SKM-1 (cell line): ENCODE results near the gene ESPL1.

ENCODE experiments used
- DNase-seq: peaks from one replicate; lab custom pipeline; 2025; ENCODE audit not compliant: unreplicated experiment; lab: John Stamatoyannopoulos, UW

Gene ESPL1

DNA sequence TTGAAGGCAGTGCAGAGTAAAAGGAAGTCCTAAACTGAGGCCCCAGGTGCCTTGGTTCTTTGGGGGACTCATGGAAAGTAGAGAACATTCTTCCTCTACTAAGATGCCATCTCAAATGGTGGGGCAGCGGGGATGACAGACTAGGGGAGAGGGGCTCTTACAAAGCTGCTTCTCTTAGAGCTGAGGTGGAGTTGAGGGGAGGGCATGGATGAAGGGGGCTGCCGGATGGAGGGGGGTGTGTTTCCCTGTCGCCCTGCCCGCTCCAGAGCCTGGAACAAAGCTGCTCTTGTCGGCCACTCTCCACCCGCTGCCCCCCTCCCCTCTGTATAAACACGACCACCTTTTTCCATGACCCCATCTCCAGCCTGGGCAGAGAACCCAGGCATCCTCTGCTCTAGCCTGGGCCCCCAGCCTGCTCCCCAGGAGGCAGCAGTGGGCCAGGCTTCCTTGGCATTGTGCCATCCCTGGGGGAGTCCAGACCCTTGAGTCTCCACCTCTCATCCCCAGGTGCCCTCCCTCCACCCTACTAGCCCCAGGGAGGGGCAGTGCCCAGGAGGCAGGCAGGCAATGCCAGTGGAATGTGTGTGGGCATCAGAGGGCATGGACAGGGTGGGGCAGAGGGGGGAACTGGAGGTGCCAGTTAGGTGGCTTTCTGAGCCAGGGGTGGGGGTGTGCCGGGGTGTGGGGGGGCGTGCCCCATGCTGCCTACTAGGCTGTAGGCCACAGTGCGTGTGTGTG, 37.8 kb upstream of the ESPL1 start:
- no peak for DNase-seq

DNA sequence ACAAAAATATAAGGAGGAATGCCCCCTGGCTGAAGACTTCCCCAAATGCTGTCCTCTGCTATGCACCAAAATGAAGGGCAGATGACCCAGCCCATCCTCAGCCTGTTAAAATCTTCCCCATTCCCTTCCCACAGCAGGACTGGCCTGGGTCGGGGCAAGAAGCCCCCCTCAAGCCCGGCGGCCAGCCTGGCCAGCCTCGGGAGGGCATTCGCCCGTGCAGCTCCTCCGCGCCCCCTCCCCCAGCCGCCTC, 36.5 kb upstream of the ESPL1 start:
- DNase-seq: no peak

DNA sequence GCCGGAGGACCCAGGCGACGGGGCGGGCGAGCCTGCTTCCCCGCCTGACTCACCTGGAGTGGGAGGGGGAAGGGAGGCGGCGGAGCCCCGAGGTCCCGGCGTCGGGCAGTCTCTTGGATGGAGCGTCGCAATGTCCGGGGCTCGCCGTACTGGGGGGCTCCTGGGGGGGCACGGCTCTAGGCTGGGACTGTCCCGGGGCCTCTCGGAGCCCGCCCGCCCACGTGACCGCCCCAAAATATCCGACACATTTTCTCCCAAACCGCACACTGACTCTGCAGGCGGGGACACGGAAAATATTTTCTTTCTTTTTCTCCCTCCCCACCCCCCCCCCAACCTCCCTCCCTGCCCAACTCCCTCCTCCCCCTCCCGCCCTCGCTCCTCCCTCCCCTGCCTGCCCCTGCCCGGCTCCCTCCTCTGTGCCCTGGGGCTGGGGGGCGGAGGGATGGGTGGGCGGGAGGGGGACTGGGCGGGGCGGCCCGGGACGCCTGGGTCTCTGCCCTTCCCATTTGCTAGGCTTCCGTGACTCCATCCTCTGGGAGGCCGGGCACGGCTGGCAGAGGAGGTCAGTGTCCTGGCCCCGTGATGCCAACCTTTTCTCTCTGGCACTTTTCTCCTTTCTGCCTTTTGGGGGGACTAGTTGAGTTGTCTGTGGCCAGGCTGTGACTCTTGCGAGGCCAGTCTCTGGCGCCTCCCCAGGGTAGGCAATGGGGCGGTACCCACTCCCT, 36.0 kb upstream of the ESPL1 start, which contains the start of gene RARG:
Gene RARG (minus strand): TSS at position 289 of the 725 bp plus-strand sequence. CDS start 4,664 bp downstream, outside the sequence.
- DNase-seq: no peak

DNA sequence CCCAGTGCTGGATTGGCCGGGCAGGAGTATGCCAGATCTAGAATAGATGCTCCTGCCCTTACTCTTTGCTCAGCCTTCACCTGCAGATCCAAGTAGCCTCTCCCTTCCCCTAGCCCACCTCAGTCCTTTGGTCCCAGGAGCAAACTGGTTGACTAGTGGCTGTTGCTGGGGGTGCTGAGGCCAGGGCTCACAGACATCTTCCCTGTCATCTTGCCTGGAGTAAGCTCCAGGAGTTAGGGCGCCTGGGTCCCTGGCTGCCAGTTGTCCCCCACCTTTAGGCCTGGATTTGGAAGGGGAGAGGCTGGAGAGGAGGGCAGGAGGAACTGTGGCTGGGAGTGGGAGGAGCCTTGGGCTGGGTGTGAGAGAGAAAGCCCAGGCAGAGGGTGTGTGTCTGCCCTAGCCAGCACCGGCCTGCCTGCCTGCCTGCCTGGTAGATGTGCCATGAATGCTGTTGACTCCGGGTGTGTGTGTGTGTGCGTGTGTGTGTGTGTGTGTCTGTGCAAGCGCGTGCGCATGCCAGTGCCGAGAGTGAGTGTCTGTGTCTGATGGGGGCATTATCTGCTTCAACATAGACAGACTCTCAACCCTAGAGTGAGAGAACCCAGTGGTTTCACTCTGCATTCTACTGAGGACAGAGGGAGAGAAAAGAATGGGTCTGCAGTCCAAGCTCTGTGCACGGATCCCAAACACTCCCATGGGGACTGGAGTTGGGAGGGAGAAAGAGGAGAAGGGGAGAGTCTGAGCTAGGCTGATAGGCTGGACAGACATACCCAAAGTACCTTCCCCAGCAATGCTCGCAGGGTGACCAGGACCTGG, 35.2 kb upstream of the ESPL1 start:
- no peak for DNase-seq

DNA sequence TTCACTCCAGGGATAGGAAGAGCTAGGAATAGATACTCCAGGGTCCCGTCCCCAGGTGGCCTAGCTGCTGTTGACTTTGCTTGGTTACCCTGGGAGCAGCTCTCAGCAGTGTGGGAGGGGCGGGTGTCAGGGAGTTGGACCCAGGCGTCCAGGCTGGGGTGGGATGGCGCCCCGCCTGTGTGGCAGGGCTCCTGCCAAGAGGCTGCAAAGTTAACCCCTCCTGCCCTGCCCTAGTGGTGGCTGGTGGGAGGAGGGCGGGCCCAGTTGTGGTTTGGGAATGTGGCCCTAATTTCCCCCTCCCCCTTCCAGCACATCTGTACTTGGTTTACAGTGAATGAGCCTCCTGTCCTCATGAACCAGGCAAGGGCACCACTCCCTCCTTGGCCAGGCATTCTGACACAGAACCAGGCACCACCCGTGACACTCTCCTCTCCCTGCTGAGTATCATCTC, 34.4 kb upstream of the ESPL1 start:
- DNase-seq: no peak

DNA sequence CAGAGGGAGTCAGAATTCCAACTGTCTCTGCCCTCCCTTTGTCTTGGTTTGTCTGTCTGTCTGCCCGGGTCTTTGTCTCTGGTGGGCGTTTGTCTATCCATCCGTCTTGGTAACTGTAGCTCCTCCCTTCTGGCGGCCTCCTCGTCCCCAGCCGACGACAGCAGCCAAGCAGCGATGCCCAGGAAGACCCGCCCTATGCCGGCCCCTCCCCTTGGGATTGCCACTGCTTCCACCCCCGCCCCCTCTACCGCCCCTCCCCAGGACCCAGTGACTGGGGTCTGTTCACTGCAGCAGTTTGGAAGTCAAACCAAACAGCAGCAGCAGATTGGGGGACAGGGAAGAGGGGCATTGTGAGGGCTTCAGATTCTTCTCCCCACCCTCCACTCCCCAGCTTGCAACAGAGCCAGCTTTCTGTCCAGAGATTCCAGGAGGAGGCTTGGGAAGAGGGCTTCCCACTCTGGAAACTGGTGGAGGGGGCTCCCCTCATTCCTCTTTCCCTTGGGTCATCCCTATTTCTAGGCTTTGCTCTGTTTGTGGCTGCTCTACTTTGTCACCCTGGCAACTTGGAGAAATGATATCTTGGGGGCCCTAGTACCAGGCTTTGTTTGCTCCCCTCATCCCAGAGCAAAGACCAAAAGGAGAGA, 33.7 kb upstream of the ESPL1 start:
- DNase-seq: no peak

DNA sequence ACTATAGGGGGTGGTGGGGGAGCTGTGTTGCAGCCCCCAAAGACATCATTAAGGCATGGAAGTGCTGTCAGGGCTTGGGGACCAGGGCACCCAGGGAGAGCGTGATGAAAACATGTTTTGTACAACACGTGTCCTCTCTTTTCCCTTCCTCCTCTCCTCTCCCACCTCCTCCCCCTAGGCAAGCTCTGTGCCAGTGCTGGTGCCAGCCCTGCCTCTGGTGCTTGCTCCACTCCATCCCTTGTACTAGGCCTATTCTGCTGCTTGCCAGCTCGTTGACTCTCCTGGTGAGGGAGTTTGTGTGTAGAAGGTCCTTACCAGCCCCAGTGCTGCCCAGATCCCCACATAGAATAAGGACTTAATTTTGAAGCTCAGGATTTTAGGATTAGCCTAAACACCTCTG, 32.9 kb upstream of the ESPL1 start:
- DNase-seq: no peak

DNA sequence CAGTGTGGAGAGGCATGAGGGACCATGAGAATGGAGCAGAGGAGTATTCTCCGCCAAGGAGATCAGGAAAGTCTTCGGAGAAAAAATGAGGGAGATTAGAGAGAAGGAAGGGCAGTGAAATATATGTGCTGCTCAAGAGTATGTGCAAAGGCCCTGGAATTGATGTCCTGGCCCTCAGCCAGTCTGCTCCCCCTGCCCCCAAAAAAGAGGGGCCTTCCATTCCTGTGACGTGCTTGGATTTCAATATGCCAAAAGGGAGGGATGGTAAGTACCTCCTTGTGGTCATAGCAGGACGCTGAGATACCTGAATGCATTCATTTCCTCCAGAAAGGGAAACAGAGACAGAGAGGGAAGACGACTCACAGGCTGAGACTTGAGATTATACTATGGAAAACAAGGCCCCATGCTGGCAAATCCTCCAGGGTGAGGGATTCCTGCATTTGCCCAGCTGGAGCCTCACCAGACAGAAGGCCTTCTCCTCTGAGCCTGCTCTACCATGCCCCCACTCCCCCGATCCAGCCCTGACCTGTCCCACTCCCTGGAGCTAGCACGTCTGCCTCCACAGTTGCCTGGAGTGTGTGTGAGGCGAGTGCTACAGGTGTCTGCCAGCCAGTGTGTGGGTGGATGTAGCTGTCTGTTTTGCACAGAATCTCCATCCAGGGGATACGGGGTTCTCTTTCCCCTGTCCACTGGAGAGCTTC, 32.2 kb upstream of the ESPL1 start:
- no peak for DNase-seq

DNA sequence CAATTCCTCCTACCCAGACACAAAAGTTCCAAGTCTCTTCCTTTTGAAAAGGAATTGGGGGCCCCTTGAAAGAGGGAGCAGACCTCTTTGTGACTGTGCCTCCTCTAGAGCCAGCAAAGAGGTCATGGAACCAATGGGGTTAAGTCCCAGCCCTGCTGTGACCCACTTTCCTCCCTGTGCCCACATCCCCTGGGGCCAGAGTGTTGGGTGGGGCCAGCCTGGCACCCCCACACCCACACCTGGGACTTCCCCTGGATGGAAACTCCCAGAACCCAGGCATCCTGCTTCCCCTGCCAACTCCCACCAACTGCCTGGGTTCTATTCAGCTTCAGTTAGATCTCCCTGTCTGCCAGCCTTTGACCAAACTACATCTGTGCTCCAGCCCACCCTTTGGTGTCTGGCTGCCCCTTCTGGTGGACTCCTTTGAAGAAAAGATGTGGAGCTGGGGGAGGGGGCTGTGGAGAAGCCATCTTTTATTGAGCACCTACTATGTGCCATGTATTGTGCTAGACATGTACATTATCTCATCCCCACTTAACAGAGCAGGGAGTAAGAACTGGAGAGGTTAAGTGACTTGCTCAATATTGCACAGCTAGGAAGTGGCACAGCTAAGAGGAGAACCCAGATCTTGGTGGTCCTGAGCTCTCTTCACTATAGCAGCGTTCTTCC, 31.5 kb upstream of the ESPL1 start:
- DNase-seq: no peak

DNA sequence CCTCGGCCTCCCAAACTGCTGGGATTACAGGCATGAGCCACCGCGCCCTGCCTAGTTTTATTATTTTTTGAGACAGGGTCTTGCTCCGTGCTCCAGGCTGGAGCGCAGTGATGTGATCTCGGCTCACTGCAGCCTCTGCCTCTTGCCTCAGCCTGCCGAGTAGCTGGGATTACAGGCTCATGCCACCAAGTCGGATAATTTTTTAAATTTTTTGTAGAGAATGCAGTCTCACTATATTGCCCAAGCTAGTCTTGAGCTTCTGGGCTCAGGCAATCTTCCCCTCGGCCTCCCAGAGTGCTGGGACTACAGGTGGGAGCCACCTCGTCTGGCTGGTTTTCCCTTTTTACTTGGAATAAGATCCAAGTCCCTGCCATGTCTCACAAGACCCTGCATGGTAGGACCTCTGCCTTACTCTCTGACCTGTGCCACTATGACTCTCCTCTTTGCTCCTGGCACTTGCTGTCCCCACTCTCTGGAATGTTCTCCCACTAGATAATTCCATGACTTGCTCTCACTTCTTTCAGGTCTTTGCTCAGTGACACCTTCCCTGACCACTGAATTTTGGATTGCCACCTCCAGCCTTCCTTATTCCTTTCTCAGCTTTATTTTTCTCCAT, 28.3 kb upstream of the ESPL1 start:
- DNase-seq: no peak

DNA sequence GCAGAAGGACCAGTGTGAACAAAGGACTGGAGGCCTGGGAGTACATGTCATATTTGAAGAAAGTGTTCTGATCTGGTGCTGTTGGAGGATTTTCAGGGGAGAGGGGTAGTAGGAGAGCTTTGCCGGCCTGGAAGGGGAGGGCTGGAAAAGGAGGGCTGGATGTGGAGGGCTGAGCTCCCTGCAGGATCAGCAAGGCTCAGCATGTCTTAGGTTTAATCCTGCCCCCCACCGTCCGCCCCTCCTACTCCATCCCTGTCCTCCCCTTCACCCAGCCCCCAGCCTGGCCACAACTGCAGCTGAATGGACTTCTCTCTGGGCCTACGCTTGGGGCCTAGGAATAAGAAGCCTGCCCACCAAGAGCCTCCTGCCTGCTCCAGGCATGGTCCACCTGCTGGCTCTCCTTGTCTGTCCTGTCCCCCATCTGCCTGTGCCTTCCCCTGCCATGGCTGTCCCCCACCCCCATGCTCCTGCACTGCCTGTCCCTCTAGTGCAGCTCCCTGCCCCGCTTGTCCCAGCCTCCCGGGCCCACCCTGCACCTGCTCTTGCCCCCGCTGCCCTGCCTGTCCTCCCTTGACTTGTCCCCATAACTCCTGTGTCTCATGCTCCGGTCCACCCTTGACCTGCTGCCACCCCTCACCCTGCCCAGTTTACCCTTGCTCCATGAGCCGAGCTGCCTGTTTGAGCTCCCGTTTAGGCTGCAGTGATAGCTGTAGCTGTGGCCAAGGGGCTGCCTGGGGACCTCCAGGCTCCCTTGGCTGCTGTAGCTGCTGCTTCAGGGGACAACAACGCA, 26.3 kb upstream of the ESPL1 start:
- no peak for DNase-seq

DNA sequence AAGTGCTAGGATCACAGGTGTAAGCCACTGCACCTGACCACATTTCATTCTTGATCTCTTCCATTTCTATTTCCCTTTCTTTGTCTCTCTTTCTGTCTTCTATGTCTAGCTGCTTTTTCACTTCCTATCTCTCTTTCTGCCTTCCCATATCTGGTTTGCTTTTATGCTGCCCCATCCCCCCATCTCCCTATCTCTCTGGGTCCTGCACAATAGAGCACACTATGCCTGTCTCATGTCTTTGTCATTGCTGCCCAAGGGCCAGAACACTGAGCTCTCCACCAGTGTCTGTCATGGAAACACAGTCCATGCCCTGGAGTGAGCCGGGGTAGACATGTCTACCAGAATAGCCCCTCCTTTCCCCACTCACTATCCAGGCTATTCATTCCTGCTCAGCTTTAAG, 23.8 kb upstream of the ESPL1 start:
- no peak for DNase-seq

DNA sequence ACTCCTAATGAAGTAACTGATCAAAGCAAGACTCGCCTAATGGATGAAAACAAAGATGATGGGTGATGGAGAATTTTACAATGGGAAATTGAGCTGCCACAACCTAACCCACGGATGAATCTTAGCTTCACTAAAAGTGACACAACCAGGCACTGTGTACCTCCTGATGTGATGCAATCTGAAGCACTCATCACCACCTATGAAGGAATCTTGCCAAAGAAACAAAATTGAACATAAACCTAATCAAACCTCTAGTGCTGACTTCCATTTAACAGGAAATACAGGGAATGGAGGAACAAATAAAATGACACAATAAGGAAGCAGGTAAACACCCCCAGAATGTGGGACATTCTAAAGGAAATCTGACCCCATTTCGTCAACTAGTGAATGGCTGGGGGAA, 22.8 kb upstream of the ESPL1 start:
- no peak for DNase-seq

DNA sequence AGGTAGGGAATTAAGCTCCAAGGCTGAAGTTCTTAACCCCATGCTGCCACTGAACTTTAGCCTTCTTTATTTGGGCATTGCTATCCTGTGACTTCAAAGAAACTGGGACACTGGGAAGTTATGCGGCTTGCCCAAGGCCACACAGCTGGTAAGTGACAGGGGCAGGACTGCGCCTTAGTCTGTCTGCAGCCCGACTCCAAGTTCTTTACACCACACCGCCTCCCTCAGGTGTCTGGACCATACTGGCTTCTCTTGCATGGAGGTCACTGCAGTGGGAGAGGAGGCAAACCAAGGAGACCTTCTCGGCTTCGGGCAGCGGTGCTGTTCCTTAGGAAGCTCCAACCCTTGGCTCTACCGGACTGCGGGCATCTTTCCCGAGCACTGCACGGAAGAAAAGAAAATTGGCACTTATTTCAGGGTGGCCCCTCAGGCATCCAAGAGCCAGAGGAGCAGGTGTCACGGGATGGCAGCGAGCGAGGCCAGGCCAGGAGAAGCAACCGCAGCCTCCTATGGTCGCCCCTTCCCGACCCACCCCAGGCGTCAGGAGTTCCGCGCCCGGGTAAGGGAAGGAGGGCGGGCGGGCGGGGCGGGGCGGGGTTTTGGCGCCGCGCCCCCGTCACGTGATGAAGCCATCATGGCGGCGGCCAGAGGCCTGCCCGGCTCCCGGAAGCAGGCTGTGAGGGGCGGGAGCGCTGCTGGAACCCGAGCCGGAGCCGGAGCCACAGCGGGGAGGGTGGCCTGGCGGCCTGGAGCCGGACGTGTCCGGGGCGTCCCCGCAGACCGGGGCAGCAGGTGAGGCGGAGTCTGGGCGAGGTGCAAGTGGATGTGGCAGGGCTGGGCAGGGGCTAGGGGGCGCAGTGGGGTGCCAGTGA, 16.4 kb upstream of the ESPL1 start:
- no peak for DNase-seq

DNA sequence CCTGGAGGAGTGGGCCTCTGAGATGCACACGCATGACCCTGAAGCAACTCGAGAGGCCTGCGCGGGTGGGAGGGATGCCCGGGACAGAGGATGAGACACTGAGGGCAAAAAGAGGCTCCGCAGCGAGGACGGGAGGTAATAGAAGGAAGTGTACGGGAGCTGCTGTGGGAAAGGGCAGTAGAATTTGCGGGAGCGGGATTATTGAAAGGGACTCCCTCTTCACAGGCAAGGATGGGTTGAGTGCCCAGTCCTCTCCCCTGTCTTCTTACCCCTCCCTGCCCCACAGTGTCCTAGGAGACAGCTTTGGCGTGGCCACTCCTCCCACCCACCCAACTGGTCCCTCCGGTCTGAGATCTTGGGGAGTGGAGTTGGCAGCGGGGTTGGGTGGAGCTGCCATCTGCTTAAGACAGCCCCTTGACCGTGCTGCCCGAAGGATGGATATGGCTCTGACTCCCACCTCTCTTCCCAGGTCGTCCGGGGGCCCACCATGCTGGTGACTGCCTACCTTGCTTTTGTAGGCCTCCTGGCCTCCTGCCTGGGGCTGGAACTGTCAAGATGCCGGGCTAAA, 15.7 kb upstream of the ESPL1 start:
- DNase-seq: no peak

DNA sequence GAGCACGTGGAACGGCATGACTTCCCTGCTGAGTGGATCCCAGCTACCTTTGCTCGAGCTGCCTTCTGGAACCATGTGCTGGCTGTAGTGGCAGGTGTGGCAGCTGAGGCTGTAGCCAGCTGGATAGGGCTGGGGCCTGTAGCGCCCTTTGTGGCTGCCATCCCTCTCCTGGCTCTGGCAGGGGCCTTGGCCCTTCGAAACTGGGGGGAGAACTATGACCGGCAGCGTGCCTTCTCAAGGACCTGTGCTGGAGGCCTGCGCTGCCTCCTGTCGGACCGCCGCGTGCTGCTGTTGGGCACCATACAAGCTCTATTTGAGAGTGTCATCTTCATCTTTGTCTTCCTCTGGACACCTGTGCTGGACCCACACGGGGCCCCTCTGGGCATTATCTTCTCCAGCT, 14.8 kb upstream of the ESPL1 start:
- no peak for DNase-seq

DNA sequence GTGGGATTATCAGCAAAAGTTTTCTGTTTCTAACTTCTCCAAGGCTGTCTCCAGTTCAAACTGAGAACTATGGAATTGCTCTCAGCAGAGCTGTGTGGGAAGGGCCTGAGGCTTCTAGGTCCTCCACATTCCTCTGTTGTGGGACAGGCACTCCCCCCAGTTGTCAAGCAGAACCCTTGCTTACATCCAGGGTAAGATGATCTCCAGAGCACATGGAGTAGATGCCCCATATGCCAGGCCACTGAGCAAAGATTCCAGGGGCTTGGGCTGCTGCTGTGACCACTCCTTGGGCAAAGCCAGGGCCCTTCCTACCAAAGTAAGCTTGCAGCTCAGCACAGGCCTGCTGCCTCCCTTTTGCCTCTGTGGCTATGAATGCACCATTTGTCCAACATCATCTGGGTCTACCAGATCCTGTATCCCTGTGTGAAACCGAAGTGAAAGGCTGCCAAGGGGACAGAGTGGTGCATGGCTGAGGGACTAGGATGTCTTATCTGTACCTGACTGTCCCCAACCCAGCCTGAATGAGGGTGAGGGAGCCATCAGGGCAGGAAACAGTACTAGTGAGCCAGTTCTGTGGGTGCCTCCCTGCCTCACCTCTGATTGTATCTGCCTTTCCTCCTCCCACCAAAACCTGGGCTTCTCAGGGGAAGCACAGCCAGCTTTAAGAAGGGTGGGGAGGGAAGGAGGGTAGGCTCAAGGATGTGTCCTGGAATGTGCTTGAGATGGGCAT, 13.1 kb upstream of the ESPL1 start:
- no peak for DNase-seq
